ENCODE data around the gene TIMM13. TPM values are rescaled to one million over a fixed set of nuclear protein-coding genes. Genes with fewer than 3 reads are reported as not detected.

The TIMM13 gene
- total and polyA plus RNA-seq, 12 donors = 54.2 to 116 (median 68.6) TPM

DNA sequence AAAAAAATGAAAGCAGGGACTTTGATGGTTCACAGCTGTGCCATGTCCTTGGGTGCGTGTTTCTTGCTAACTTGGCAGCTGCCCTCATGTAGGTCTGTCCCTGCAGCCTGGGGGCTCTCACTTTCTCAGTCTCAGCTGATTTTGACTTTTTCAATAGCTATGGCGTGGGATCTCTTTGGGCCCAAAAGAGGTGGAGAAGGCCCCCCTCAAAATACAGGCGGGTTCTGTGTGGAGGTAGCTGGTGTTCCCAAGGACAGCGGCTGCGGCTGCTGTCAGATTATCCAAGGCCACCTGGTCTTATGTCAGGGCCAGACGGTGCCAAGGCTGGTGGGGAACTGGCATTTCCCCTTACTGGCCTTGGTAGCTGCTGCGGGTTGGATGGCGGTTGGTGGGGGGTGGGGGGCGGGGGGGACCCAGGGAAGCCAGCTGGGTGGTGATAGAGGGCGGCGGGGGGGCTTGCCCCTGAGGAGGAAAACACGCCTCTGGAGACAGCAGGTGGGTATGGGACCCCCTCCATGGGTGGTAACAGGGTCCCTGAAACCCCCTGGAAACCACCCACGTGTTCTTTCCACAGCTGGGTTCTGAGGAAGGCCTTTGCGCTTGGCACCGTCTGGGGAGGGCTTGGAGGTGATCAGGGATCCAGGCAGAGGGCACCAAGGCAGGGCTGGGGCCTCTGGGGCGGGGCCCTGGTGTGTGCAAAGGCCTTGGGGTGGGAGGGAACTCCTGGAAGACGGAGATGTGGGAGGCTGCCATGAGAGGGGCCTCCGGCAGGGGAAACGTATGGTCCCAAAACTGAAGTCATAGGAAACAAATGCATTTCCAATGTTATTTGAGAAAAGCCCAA is 4.1 kb downstream of the TIMM13 start:
- Histone ChIP-seq H3K27me3 (no peaks in the 10 kb centered on the region), H3K36me3 (peaks cover 0 to 23% (median 0%) of the 10 kb centered on the region in 9 donors), H3K9me3 (no peaks in the 10 kb centered on the region), H3K27ac (peak overlapping the region in 4 of 10 donors; percentile 9 to 58 (median 35)), H3K4me1 (peaks cover 13 to 42% (median 28%) of the 10 kb centered on the region in 9 donors), H3K4me3 (no peak overlapping the region)
- intact Hi-C loops (cut with DNase I) = no loop called here
- 66 to 68% methylated on average over 19 of the region's 19 CpGs for WGBS, 2 donors
- peak in 1 of 8 donors; percentile 18 for ATAC-seq
- TF ChIP-seq, protein P1, sequence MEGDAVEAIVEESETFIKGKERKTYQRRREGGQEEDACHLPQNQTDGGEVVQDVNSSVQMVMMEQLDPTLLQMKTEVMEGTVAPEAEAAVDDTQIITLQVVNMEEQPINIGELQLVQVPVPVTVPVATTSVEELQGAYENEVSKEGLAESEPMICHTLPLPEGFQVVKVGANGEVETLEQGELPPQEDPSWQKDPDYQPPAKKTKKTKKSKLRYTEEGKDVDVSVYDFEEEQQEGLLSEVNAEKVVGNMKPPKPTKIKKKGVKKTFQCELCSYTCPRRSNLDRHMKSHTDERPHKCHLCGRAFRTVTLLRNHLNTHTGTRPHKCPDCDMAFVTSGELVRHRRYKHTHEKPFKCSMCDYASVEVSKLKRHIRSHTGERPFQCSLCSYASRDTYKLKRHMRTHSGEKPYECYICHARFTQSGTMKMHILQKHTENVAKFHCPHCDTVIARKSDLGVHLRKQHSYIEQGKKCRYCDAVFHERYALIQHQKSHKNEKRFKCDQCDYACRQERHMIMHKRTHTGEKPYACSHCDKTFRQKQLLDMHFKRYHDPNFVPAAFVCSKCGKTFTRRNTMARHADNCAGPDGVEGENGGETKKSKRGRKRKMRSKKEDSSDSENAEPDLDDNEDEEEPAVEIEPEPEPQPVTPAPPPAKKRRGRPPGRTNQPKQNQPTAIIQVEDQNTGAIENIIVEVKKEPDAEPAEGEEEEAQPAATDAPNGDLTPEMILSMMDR (IDR thresholded peaks at IDR 0.05) = no peak
- no peak for DNase-seq

DNA sequence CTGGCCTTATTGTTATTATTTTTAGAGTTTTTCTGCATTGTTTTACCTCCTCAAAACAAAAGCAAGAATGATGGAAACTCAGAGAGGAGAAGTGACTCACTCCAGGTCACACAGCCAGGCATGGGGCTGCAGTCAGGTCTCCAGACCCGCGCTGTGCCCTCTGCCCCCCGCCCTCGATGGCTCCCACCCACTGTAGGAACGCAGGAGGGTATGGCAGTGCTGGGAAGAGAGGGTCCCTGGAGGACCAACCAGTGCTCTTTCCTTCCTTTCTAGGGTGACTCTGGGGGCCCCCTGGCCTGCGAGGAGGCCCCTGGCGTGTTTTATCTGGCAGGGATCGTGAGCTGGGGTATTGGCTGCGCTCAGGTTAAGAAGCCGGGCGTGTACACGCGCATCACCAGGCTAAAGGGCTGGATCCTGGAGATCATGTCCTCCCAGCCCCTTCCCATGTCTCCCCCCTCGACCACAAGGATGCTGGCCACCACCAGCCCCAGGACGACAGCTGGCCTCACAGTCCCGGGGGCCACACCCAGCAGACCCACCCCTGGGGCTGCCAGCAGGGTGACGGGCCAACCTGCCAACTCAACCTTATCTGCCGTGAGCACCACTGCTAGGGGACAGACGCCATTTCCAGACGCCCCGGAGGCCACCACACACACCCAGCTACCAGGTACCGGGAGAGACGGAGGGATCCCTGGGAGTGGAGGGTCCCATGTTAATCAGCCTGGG is 5.6 kb downstream of the TIMM13 start:
- DNase-seq (no peak), ATAC-seq (no peak)
- Histone ChIP-seq H3K9me3 (peaks cover 0 to 4% (median 0%) of the 10 kb centered on the region in 11 donors), H3K4me3 (no peak overlapping the region), H3K4me1 (peaks cover 13 to 34% (median 20%) of the 10 kb centered on the region in 9 donors), H3K36me3 (peaks cover 0 to 32% (median 0%) of the 10 kb centered on the region in 9 donors), H3K27ac (no peak overlapping the region), H3K27me3 (no peaks in the 10 kb centered on the region)
- TF ChIP-seq, protein P1 (IDR thresholded peaks at IDR 0.05) = no peak
- 88 to 89% methylated on average over 22 to 23 of the region's 23 CpGs for WGBS, 2 donors
- intact Hi-C loops (cut with DNase I) = no loop called here

DNA sequence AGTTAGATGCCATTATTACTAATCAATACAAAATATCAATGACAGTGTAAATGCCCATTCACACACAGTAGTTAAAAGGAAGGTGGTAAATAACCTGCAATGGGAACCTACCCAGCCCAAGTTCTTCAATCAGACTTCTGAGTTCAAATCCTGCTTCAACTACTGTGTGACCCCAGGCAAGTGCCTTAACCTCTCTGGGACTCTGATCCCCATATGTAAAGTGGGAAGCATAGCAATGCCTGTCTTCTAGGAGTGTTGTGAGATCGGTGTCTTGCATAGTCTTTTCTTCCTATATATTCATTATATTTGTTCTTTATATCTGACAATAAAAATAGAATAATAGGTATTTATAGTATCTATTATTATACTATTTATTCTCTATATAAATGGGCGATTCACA is 6.9 kb downstream of the TIMM13 start:
- H3K27me3 ChIP-seq = no peaks in the 10 kb centered on the region
- WGBS, 2 donors = 93% methylated on average over 2 of the region's 2 CpGs
- H3K9me3 ChIP-seq = peaks cover 0 to 8% (median 0%) of the 10 kb centered on the region in 11 donors
- peaks cover 0 to 26% (median 0%) of the 10 kb centered on the region in 9 donors for H3K36me3 ChIP-seq
- H3K4me3 ChIP-seq = no peak overlapping the region
- H3K27ac ChIP-seq = no peak overlapping the region
- intact Hi-C loops (cut with DNase I) = no loop called here
- ATAC-seq (no peak), DNase-seq (no peak)
- peaks cover 2 to 22% (median 10%) of the 10 kb centered on the region in 9 donors for H3K4me1 ChIP-seq
- TF ChIP-seq, protein P1 (IDR thresholded peaks at IDR 0.05) = no peak

DNA sequence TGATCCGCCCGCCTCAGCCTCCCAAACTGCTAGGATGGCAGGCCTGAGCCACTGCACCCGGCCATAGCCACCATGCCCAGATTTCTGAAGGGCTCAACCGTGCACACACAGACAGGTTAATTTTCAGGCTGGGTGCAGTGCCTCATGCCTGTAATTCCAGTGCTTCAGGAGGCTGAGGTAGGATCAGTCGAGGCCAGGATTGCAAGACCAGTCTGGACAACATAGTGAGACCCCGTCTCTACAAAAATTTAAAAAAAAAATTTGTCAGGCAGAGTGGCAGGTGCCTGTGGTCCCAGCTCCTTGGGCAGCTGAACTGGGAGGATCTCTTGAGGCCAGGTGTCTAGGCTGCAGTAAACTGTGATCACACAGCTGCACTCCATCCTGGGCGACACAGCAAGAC is 7.6 kb downstream of the TIMM13 start:
- 94 to 96% methylated on average over 7 of the region's 7 CpGs for WGBS, 2 donors
- Histone ChIP-seq H3K36me3 (peaks cover 0 to 26% (median 0%) of the 10 kb centered on the region in 9 donors), H3K4me3 (no peak overlapping the region), H3K27ac (no peak overlapping the region), H3K27me3 (no peaks in the 10 kb centered on the region), H3K4me1 (peaks cover 0 to 16% (median 5%) of the 10 kb centered on the region in 9 donors), H3K9me3 (peaks cover 0 to 8% (median 0%) of the 10 kb centered on the region in 11 donors)
- DNase-seq (no peak), ATAC-seq (no peak)
- intact Hi-C loops (cut with DNase I) = no loop called here
- TF ChIP-seq, protein P1 (IDR thresholded peaks at IDR 0.05) = no peak

All from heart right ventricle (tissue), 16 donors.